ENCODE data around the gene RETREG3.
A peak's percentile ranks its signal among the peaks of the same experiment; 100 is the strongest.
"Not testable (repeated sequence)": the region's sequence is repeated elsewhere in the genome, so short reads cannot be mapped to it uniquely, and the experiment has no call there.

Gene RETREG3

GRCh38 chr17:42609182-42609813, at the start of gene RETREG3, which contains the start of gene TUBG1:
RETREG3 (minus strand) TSS chr17:42609374; CDS start chr17:42609324, 50 bp downstream.
TUBG1 (plus strand) TSS chr17:42609683; CDS start chr17:42609738, 55 bp downstream.
- DNase-seq, result peak; percentile 98

- DNase-seq, result no peak
Observed at GRCh38 chr17:42657824-42658588, 48.8 kb upstream of the RETREG3 start.

- DNase-seq, result no peak
Observed at GRCh38 chr17:42655528-42655927, 46.4 kb upstream of the RETREG3 start.

GRCh38 chr17:42653179-42654124, 44.3 kb upstream of the RETREG3 start:
- peak; percentile 57 for DNase-seq

- DNase-seq, result no peak
Observed at GRCh38 chr17:42651392-42651791, 42.2 kb upstream of the RETREG3 start.

GRCh38 chr17:42647778-42648177, 38.6 kb upstream of the RETREG3 start:
- DNase-seq, result no peak

GRCh38 chr17:42642336-42642735, 33.2 kb upstream of the RETREG3 start:
- DNase-seq, result no peak

- DNase-seq, result no peak
Observed at GRCh38 chr17:42640121-42640520, 30.9 kb upstream of the RETREG3 start.

- DNase-seq, result no peak
Observed at GRCh38 chr17:42639525-42640113, 30.4 kb upstream of the RETREG3 start.

GRCh38 chr17:42632949-42633444, 23.8 kb upstream of the RETREG3 start:
- DNase-seq, result no peak

- DNase-seq, result no peak
Observed at GRCh38 chr17:42629411-42630009, 20.3 kb upstream of the RETREG3 start.

- DNase-seq, result not testable (repeated sequence)
Observed at GRCh38 chr17:42627032-42627764, 18.0 kb upstream of the RETREG3 start.

GRCh38 chr17:42623732-42624596, 14.8 kb upstream of the RETREG3 start:
- no peak for DNase-seq

- no peak for DNase-seq
Observed at GRCh38 chr17:42623271-42623670, 14.1 kb upstream of the RETREG3 start.

GRCh38 chr17:42621987-42622386, 12.8 kb upstream of the RETREG3 start:
- DNase-seq, result not testable (repeated sequence)

GRCh38 chr17:42618442-42619150, 9.4 kb upstream of the RETREG3 start:
- DNase-seq, result no peak

GRCh38 chr17:42617956-42618431, 8.8 kb upstream of the RETREG3 start:
- DNase-seq, result no peak

- no peak for DNase-seq
Observed at GRCh38 chr17:42613699-42614295, 4.6 kb upstream of the RETREG3 start.

- no peak for DNase-seq
Observed at GRCh38 chr17:42612013-42612412, 2.8 kb upstream of the RETREG3 start.
